Ascending aorta (tissue), 2 donors: ENCODE data around the gene SHANK3. TPM values are rescaled to one million over a fixed set of nuclear protein-coding genes. Genes with fewer than 3 reads are reported as not detected.

Experiments used
- DNase-seq, 2 donors: peaks; one replicate each; pipeline ENCODE4 v3.0.0-alpha.2; 2019; ENCODE audit warnings: low spot score in 2 of 2
- H3K27ac ChIP-seq, 2 donors: fragments of 200-600 bp; sonication (generic); one replicate each; pipeline ENCODE4 v1.5.1; 2016 to 2017; ENCODE audit warnings: mild to moderate bottlenecking in 1 of 2
- H3K27me3 ChIP-seq: fragments of 200-600 bp; sonication (generic); one replicate; pipeline ENCODE4 v1.5.1; 2017
- H3K36me3 ChIP-seq, 2 donors: fragments of 200-600 bp; sonication (generic); one replicate each; pipeline ENCODE4 v1.5.1; 2016
- H3K4me1 ChIP-seq, 2 donors: fragments of 200-600 bp; sonication (generic); one replicate each; pipeline ENCODE4 v1.5.1; 2016 to 2017; ENCODE audit warnings: mild to moderate bottlenecking in 1 of 2
- H3K4me3 ChIP-seq, 2 donors: fragments of 200-600 bp; sonication (generic); one replicate each; pipeline ENCODE4 v1.5.1; 2016 to 2017; ENCODE audit warnings: mild to moderate bottlenecking in 1 of 2
- H3K9me3 ChIP-seq, 2 donors: fragments of 200-600 bp; sonication (generic); one replicate each; pipeline ENCODE4 v1.5.1; 2016
- CTCF ChIP-seq, 3 experiments: fragments of 200-600 bp in 2 of 3; fragments of 450-650 bp in 1 of 3; sonication (generic) in 2 of 3; IDR thresholded peaks; one replicate each; pipeline ENCODE4 v1.5.1; 2016 to 2019; ENCODE audit warnings: antibody characterized with exemption in 3 of 3, mild to moderate bottlenecking in 1 of 3, moderate library complexity in 1 of 3
- intact Hi-C: fragments of 100-400 bp; cut with DNase I; formaldehyde crosslinking; loops from one replicate; pipeline ENCODE4 v1.15.1; 2023
- total RNA-seq: library from RNA; depleted of rRNA; stranded (reverse); fragments of >200 nt; gene quantifications from one replicate; pipeline ENCODE4 v1.1.0, GENCODE V29; 2016

Gene SHANK3
- total RNA-seq, 1 donor from 2014 or later: 128 TPM

- H3K27me3 ChIP-seq: no peaks in the 10 kb centered on the region
- H3K36me3 ChIP-seq: no peaks in the 10 kb centered on the region
- intact Hi-C loops: no loop called here
- no peak overlapping the region for H3K4me3 ChIP-seq
- no peaks in the 10 kb centered on the region for H3K9me3 ChIP-seq
- no peak for DNase-seq
- H3K27ac ChIP-seq: no peak overlapping the region
- H3K4me1 ChIP-seq: no peaks in the 10 kb centered on the region
- no peak for TF ChIP-seq CTCF (IDR thresholded peaks at IDR 0.05)
Observed at GRCh38 chr22:50665212-50665611, 7.4 kb upstream of the SHANK3 start.

- H3K9me3 ChIP-seq: no peaks in the 10 kb centered on the region
- no peaks in the 10 kb centered on the region for H3K4me1 ChIP-seq
Observed at GRCh38 chr22:50665738-50666137, 6.9 kb upstream of the SHANK3 start.

GRCh38 chr22:50670513-50670912, 2.1 kb upstream of the SHANK3 start:
- no peak for DNase-seq
- Histone ChIP-seq H3K36me3 (no peaks in the 10 kb centered on the region), H3K4me1 (peaks cover 0 to 6% of the 10 kb centered on the region in 2 donors), H3K9me3 (no peaks in the 10 kb centered on the region), H3K27me3 (peaks cover 1% of the 10 kb centered on the region), H3K4me3 (no peak overlapping the region), H3K27ac (peak overlapping the region in 1 of 2 donors; percentile 59)
- TF ChIP-seq CTCF (IDR thresholded peaks at IDR 0.05): no peak
- intact Hi-C loops: no loop called here

More at GRCh38 chr22:50665738-50666137, 6.9 kb upstream of the SHANK3 start:
- no peak for TF ChIP-seq CTCF (IDR thresholded peaks at IDR 0.05)
- H3K27ac ChIP-seq: no peak overlapping the region
- DNase-seq: no peak
- H3K36me3 ChIP-seq: no peaks in the 10 kb centered on the region
- H3K4me3 ChIP-seq: no peak overlapping the region
- intact Hi-C loops: no loop called here
- H3K27me3 ChIP-seq: no peaks in the 10 kb centered on the region

- H3K4me1 ChIP-seq: peaks cover 0 to 6% of the 10 kb centered on the region in 2 donors
- H3K36me3 ChIP-seq: no peaks in the 10 kb centered on the region
- peak overlapping the region in 1 of 2 donors; percentile 59 for H3K27ac ChIP-seq
- TF ChIP-seq CTCF (IDR thresholded peaks at IDR 0.05): no peak
- H3K27me3 ChIP-seq: peaks cover 4% of the 10 kb centered on the region
- intact Hi-C loops: no loop called here
- H3K9me3 ChIP-seq: no peaks in the 10 kb centered on the region
- no peak overlapping the region for H3K4me3 ChIP-seq
- DNase-seq: no peak
Observed at GRCh38 chr22:50670914-50671538, 1.6 kb upstream of the SHANK3 start.

- Histone ChIP-seq H3K27me3 (peaks cover 4% of the 10 kb centered on the region), H3K27ac (peak overlapping the region in 1 of 2 donors; percentile 59), H3K9me3 (no peaks in the 10 kb centered on the region), H3K4me3 (no peak overlapping the region), H3K4me1 (peaks cover 0 to 6% of the 10 kb centered on the region in 2 donors), H3K36me3 (no peaks in the 10 kb centered on the region)
- no peak for TF ChIP-seq CTCF (IDR thresholded peaks at IDR 0.05)
- no peak for DNase-seq
- intact Hi-C loops: no loop called here
Observed at GRCh38 chr22:50671641-50672040, 982 bp upstream of the SHANK3 start.
